Hematopoietic multipotent progenitor cell (in vitro differentiated cells): ENCODE measurements around the gene AUTS2. TPM values are rescaled to one million over a fixed set of nuclear protein-coding genes. Genes with fewer than 3 reads are reported as not detected.

Experiments used
- DNase-seq, 3 donors: peaks; one replicate each; pipeline ENCODE4 v3.0.0-alpha.2; 2011 to 2015; ENCODE audit warnings: low read depth in 2 of 3, low spot score in 2 of 3
- total RNA-seq: library from RNA; depleted of rRNA; stranded (reverse); fragments of >200 nt; gene quantifications from one replicate; pipeline ENCODE4 v1.2.3, GENCODE V29; 2012

AUTS2 gene
- total RNA-seq, 1 donor, result 14.8 TPM

DNA sequence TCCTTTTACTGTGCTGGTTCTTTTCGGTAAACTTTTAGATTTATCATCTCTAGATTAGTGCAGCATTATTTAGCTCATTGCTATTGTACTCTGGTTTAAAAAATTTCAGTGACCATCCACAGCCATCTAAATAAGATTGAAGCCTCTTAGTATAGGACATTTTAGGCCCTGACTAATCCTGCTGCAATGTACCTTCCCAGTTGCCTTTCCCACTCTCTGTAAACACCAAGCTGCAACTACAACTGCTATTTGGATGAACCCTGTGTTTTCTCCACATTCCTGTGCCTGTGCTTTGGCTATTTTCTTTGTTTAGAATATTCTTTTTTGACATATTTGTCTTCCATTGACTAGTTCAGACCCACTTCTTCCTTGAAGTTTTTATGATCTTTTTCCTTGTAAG lies 314.6 kb downstream of the AUTS2 start:
- no peak for DNase-seq

DNA sequence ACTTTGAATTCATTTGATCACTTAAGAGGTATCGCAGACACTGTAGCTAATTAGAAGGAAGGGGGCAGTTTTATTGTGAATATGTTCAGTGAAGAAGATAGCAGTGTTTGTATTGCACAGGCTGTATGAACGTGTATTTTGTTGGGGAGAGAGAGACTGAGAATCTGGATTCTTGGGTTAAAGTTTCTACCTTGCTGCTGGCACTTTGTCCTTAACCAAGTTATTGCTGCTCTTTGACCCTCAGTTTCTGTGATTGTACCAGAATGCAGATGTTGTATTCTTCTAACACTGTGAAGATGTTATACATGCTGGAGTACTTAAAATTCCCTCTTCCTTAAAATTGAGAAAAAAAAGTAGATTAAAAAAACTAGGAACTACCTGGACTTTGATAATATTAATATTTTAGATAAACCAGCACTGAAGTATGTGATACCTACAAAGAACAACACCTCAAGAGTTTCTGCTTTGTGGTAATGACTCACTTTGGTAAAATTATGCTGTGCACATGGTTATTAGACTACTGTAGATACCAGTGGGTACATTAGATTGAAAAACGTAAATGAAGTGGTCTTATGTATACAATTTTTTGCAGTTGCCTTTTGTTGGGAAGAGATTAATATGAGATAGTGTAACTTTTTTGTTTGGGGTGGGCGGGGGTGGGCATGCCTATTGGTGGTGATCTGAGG lies 321.3 kb downstream of the AUTS2 start:
- no peak for DNase-seq

DNA sequence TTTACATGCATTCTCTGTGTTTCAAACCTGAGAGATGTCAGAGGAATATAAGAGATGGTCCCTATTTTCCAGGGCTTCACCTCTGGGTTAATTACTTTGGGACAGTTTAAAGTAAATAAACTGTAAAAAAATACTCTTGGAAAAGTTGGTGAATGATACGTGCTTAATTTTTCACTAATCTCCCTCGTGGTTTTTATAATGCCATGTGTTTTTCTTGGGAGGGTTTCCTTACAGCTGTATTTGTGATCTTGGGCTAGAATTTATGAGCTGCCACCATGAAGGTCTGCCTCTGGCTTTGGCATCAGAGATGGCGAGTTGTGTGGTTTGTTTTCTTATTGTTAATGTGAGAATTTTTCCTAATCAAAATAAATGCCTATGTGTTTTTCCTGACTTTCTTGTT lies 322.5 kb downstream of the AUTS2 start:
- no peak for DNase-seq

DNA sequence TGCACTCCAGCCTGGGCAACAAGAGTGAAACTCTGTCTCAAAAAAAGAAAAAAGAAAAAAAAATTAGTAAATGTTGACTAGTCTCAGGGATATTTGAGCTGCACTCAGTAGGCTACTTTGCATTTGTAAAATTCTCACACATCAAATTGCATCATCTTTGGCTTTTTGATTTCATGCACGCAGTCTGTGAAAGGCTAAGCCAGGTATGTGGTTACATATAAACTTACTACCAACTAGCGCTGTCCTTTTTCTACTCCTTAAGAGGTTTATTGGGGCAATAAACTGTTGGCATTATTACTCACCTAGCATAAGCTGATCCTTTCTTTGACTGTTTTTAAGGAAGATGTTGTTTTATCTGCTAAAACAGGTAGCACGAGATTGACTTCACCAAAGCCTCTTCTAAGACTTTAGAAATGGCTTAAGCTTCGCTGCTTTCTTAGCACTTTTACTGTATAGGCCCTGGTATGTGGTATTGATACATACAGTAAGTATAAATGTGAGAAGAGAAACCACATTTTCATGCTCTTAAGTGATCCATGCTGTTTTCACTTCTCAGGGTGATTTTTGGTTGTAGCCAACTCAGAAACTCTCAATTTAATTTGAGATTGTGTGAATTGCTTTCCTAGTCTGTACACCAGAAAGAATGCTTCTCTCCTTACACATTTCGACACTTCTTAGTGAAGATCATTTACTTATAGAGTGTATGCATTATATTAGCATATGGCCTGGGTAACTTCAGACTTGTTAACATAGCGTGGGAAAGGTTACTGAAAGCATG lies 323.9 kb downstream of the AUTS2 start:
- DNase-seq, result no peak

DNA sequence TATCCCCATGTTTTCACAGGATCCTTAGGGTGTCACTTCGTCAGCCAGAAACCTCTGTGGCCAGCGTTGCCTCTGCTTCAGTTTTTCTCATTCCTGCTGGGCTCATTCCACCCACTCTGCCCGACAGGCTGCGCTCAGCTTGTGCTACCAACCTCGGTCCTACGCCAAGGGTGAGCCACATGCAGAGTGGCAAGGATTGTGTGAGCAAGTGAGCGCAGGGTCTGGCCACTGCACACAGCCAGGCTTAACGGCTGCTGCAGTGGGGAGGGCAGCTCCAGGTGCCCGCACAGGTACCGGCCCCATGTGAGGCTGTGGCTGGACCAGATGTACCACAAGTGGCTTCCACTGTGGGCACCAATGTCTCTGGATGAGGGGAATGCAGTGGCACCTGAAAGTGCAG lies 329.2 kb downstream of the AUTS2 start:
- no peak for DNase-seq

DNA sequence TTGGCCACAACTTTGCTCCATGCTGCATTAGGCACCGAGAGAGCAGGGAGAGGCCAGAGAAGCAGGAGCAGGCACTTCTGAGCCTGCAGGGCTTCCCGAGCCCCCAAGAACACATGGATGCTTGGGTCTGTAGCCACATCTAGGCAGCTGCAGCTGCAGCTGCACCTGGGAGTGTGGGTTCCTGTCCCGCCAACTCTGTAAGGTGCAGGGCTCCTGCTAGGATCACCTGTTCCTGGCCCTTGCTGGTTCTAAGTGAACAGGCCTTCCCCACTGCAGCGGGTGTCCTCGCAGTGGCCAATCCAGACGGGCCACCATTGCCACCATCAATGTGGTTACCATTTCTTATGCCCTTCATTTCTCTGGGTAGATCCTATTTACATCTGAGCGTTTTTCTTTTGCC lies 330.3 kb downstream of the AUTS2 start:
- DNase-seq, result no peak

DNA sequence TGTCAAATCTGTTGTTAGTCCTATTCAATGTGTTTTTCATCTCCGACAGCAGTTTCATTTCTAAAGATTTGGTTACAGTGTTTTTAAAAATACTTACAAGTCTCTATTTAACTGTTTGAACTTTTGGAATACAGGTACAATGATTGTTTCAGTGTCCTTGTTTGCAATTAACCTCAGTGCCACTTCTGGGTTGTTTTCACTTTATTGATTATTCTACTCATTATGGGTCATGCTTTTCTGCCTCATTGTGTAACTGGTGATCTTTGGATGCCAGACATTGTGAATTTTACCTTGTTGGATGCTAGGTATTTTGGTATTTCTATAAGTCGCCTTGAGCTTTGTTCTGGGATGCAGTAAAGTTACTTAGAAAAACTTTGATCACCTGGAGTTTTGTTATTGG lies 331.3 kb downstream of the AUTS2 start:
- no peak for DNase-seq

DNA sequence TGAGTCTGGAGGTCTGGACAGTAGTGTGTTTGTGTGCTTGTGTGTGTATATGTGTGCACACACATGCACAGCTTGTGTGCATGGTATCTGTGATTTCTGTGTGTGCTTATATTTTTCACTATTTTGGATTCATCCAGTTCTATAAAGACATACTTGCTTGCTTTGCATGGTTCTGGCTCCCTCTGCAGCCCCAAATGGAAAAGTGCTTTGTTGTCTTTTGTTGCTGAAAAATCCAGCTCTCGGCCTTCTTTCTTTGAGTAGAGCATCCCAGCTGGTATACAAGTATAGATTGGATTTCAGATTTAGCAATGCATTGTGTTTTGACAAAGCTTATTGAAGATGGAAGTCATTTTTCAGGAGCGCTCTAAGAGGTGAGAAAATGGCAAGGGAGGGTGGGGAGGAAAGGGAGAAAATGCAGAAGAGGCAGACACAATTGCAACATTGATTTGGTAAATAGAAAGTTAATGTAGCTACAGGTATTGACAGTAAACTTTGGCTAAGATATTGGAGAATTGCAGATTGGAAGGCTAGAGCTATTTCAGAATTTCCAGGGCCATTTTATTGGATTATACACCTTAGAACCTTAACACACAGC lies 333.9 kb downstream of the AUTS2 start:
- peak in 2 of 3 donors; percentile 26 to 54 for DNase-seq

DNA sequence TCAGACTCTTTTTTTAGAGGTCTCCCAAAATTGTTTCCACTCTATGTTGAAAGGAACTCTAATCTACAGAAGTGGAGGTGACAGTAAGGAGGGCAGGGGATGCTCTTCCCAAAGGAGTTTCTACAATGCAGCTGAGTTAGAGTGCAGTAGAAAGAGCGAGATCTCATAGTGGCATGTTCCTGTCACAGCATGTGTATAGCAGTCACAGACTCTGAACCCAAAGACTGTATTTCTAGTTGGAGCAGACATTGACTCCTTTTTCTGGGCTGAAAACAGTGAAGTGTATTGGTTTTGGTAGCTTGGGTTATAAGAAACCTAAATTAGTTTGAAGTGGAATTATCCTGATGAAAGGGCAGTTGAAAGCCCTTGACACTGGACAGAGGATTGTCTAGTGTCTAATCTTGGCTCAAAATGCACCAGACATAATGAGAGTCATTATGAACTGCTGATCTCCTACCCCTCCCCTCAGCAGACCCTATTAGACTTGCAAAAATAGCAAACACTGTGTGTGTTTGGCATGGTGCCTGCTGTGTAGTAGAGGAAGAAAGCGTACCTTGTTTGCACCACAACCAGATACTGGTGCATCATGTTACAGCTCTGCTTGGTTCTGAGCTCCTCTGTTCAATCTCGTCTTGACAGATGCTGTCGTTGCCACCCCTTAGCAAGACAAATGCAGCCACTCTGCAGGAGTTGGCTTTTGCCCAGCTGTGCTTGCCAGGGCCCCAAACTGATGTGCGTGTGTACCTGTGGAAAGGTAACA lies 336.0 kb downstream of the AUTS2 start:
- no peak for DNase-seq

DNA sequence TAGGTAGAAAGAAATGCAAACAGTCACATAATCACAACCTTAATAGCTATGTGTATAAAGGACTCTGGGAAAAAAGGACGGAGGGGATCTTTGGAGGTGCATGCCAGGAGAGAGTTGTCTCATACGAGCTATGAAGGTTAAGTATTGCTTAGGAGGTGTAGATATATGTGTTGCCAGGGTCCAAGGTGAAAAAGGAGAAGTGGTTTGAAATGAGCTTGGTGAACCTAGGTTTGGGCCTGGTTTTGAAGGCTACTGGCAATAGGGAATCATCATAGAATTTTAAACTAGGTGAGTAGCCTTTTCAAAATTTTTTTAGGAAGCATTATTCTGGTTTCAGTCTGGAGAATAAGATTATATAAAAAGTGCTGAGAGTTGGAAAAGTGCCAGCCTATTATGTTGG lies 336.8 kb downstream of the AUTS2 start:
- no peak for DNase-seq

DNA sequence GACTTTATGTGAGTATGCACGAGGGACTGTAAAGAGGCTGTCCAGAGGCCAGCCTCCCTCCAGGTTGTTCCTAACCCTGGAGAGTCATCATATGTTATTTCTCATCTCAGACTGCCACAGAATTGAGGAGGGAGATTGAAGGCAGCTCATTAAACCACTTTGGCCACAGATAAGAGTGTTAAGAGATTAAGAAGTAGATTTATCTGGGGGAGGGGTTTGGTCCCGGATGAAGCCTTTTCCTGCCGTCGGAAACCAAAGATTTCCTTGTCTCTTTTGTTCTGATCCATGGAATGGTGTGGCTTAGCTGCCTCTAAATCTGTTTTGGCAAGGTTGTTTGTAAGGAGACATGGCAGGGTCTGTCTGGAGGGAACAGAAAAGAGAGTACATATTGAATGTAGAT lies 338.8 kb downstream of the AUTS2 start:
- no peak for DNase-seq

DNA sequence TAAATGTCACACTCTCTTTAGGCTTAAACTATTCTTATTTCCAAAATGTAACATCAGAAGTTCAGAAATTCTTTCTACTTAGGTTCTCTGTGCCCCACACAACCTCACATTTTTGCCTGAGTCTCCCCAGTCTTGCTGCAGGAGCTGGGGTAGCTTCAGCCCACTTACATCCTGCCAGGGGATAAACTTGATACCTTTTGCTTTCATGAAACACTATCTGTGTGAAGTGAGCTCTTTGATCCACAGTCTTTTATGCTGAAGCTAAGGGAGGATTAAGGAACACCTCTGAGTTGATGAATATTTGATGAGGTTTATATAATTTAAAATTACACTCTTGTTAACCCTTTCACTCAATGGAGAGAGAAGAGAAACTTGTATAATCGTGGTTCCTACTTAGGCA lies 341.0 kb downstream of the AUTS2 start:
- DNase-seq, result no peak

DNA sequence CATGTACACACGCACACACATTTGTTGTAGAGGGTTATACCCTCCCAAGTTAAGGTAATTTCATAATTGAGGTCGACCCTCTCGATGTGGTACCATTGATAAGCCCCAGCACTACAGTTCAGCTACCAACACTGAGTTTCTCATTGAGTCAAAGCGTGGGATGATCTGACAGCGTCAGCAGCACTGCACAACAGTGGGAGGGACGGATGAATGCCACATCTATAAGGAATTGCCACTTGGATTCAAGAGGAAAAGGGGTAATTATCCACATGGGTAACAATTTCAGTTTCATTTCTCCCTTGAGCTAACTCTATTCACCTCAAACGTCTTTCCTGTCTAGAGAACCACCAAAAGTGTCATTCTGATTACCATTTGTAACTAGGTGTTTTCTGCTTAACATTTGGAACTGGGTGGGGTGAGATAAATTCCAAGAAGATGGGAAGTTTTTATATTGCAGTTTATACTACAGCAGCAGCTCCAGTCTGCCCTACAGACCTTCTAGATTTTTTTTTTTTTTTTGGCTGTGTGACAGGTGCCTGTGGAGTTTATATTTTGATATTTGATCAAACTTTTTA lies 342.9 kb downstream of the AUTS2 start:
- DNase-seq, result no peak

DNA sequence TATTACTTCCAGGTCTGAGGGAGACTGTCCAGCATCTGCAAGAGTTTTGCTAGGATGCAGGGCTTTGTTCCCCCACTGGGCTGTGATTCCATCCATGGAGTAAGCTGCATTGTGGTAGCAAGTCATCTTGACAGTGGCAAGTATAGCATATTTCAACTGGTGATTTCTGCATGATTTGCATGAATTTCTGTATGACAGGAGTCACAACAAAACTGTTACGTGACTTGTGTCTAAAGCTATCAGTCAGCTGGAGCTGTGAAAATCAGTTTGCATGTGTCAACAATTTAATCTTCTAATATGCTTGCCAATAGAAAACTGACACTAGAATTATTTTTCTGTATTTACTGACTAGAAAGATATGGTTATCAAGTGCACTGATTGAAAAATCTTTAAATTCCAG lies 344.3 kb downstream of the AUTS2 start:
- no peak for DNase-seq

DNA sequence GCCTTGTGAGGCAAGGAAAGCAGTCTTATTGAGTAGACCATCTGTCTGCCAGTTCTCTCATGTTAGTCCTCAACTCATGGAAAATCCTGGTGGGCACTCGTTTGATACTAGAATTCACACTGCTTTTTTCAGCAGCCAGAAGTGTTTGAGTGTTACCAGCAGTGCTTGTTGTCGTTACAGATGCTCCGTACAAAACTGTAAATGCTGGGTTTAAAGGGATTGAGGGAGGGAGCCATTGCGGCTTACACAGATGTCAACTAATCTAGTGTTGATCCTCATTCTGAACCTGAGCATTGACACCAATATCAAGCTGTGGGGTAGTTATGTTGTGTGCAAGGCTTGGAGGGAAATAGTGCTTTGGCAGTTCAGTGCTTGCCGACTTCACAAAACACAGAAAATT lies 348.6 kb downstream of the AUTS2 start:
- DNase-seq, result no peak

DNA sequence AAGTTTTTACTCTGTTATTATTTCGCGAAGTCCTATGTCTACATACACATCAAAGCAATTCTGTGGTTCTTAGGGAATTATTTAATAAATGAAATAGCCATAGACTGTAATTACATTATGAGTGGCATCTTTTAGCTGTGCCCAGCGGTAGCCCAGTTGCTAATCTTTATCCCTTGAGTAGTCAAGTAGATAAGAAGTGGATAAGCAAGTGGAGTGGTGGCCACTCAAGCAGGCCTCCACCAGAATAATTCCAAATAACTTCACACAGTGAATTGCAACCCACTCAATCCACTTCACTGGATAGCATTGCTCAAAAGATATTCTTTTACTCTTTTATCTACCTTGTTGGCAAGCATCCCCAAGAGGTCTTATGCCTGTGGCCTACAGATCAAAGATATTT lies 349.7 kb downstream of the AUTS2 start:
- no peak for DNase-seq

DNA sequence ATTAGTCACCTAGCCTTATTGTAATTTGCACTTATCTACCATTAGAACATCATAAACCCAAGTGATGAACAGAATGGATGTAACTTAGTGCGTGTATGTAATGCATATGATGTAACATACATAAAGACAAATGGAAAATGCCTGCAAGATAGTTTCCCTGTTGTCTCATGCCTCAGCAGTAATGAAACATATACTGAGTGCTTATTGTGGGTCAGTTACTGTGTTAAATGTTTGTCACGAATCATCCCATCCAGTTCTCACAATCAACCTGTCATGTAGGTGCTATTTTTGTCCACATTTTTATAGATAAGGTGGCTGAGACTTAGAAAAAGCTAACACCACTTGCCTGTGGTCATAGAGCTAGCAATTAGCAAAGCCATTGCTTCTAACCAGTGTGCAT lies 350.8 kb downstream of the AUTS2 start:
- DNase-seq, result no peak

DNA sequence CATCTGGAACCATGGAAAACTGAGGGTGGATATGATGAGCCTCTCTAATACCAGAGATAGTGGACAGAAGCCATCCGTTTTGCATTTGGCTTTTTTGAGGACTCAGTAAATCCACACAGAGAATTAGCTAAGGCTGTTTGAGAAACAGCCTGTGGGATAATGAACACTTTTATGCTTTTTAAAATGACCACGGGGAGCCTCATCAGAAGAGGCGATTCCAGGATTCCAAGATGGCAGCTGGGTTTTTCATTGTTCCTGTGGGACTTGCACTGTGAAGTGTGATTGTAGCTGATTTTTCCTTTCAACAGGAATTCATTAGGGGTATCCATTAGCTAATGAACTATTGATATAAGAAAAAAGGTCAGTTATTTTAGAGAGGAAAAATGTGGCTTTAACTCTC lies 353.2 kb downstream of the AUTS2 start:
- DNase-seq, result no peak

DNA sequence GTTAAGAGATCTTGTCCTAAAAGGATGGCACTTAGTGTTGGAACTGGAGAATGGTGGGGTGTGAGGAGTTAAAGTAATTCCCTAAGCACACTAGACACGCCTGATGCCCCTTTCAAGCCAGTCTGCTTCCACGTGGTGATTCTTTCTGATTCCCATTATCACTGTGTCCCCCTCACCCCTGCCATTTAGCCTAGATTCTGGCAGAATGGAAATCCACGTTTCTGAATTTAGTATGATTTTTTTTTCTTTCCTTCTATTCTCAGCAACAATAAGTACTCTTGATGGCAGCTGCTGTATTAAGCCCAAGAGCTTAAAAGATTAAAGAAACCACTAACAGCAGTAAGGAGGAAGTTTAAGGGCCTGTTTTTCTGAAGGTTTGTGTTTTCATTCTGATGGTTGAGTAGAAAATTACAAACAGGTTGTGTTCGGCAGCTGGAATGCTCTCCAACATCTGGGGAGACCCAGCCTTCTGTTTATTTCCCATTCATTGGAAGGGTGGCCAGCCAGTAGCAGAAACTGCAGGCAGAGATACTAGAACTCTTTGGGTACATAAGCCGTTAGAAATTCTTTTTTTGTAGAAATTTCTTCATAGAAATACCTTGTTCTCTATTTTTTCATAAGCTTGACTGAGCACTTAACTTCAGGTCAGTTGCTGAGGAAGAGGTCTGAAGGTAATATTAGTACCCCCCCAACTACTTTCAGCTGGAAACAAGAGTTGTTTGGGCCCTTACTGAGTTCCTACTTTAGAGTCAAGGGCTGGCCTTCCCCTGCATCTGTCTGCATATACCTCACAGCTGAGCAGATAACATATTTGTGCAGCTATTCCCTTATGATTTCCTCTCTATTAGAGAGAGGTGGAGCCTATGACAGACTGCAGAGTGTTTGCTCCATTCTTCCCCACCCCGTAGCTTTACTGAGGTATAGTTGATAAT lies 355.1 kb downstream of the AUTS2 start:
- peak in 2 of 3 donors; percentile 3 to 58 for DNase-seq

DNA sequence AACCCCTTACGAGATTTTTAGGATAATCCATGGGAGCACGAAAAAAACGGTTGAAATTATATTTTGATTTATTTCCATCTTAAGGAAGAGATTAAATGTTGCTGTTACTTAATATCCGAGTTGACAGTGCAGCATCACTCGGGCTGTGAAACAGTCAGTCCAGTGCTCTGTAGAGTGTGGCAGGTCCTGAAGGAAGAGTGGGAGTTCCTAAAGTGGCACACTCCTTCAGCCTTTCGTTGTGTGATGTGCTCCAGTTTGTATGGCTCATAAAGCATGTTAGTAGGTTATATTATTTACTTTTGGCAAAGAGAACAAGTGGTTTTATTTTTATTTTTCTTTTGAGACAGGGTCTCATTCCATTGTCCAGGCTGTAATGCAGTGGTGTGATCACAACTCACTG lies 358.3 kb downstream of the AUTS2 start:
- DNase-seq, result no peak
